Caco-2 (cell line): ENCODE measurements around the gene LRIT1. TPM values are rescaled to one million over a fixed set of nuclear protein-coding genes. Genes with fewer than 3 reads are reported as not detected.

Experiments used
- Bru-seq: library from RNA; stranded (reverse); fragments of 400-500 nt; gene quantifications from one replicate; lab custom pipeline; 2021; lab: Mats Ljungman, UMichigan
- BruChase-seq, 2 experiments: library from RNA; stranded (reverse); fragments of 400-500 nt; gene quantifications; one replicate each; lab custom pipeline; 2021; lab: Mats Ljungman, UMichigan
- BruUV-seq: library from RNA; stranded (reverse); fragments of 400-500 nt; replicated peaks from 2 replicates; lab custom pipeline; 2021; lab: Mats Ljungman, UMichigan
- CTCF ChIA-PET: fragments of 300-600 bp; sonication (Branson Sonifier 250); formaldehyde crosslinking; loops from one replicate; lab custom pipeline; 2022; ENCODE audit warnings: antibody characterized with exemption; lab: Charles Lee
- POLR2A ChIA-PET: fragments of 300-600 bp; sonication (Branson Sonifier 250); formaldehyde crosslinking; loops from one replicate; lab custom pipeline; 2022; ENCODE audit warnings: antibody characterized with exemption; lab: Charles Lee
- DNase-seq, 2 experiments: peaks; one replicate each; pipeline versions ENCODE4 v3.0.0 to v3.0.0-alpha.2; 2020 to 2022
- H3K27me3 ChIP-seq: replicated peaks from 2 replicates; pipeline ENCODE4 v1.6.0; 2011; ENCODE audit warnings: low read length; ENCODE audit not compliant: control insufficient read depth, insufficient read depth
- H3K36me3 ChIP-seq: 2 replicates; pipeline ENCODE4 v1.5.1; 2011; ENCODE audit warnings: low read length; ENCODE audit not compliant: control insufficient read depth, insufficient read depth
- H3K4me1 ChIP-seq: fragments of 250-450 bp; sonication (Bioruptor Pico); 2 replicates; pipeline ENCODE4 v1.5.1; 2020; ENCODE audit warnings: mild to moderate bottlenecking
- H3K4me3 ChIP-seq: 2 replicates; pipeline ENCODE4 v1.5.1; 2011; ENCODE audit warnings: low read depth, mild to moderate bottlenecking, control low read depth, low read length
- H3K9me3 ChIP-seq: fragments of 250-450 bp; sonication (Bioruptor Pico); 2 replicates; pipeline ENCODE4 v1.5.1; 2020; ENCODE audit warnings: mild to moderate bottlenecking, moderate library complexity
- H3K27ac Mint-ChIP-seq: one replicate; pipeline ENCODE4 v1.8.0; 2022; ENCODE audit warnings: mixed read lengths; ENCODE audit not compliant: unreplicated experiment
- H3K27me3 Mint-ChIP-seq: one replicate; pipeline ENCODE4 v1.8.0; 2022; ENCODE audit warnings: mixed read lengths; ENCODE audit not compliant: insufficient read depth, unreplicated experiment
- H3K36me3 Mint-ChIP-seq: one replicate; pipeline ENCODE4 v1.8.0; 2022; ENCODE audit warnings: mild to moderate bottlenecking, mixed read lengths; ENCODE audit not compliant: insufficient read depth, unreplicated experiment
- H3K4me1 Mint-ChIP-seq: one replicate; pipeline ENCODE4 v1.8.0; 2022; ENCODE audit warnings: low read depth, mixed read lengths; ENCODE audit not compliant: unreplicated experiment
- H3K4me3 Mint-ChIP-seq: one replicate; pipeline ENCODE4 v1.8.0; 2022; ENCODE audit warnings: mild to moderate bottlenecking, moderate library complexity, mixed read lengths; ENCODE audit not compliant: unreplicated experiment
- H3K9me3 Mint-ChIP-seq: one replicate; pipeline ENCODE4 v1.8.0; 2022; ENCODE audit warnings: mixed read lengths; ENCODE audit not compliant: unreplicated experiment
- CTCF ChIP-seq, 2 experiments: fragments of 200-600 bp in 1 of 2; IDR thresholded peaks; 1 replicate in 1 of 2; 2 replicates in 1 of 2; pipeline versions ENCODE4 v1.5.1 to v1.8.0; 2011 to 2022; ENCODE audit warnings: antibody characterized with exemption in 1 of 2, control low read depth in 1 of 2, inconsistent platforms in 1 of 2, low read depth in 1 of 2, low read length in 1 of 2, mild to moderate bottlenecking in 1 of 2, moderate library complexity in 1 of 2; ENCODE audit not compliant: insufficient read depth in 1 of 2, severe bottlenecking in 1 of 2, unreplicated experiment in 1 of 2
- intact Hi-C: fragments of 100-400 bp; cut with micrococcal nuclease; formaldehyde crosslinking; loops from one replicate; pipeline ENCODE4 v1.10.0; 2022; ENCODE audit not compliant: unreplicated experiment
- long read RNA-seq: library from polyadenylated mRNA; stranded (forward); transcript quantifications from one replicate; pipeline ENCODE4 v2.0.0, GENCODE V29; 2022
- total RNA-seq: library from RNA; stranded (reverse); gene quantifications from 2 replicates; pipeline ENCODE4 v1.2.3, GENCODE V29; 2022

Gene LRIT1
- not detected in 2 replicates for total RNA-seq
- not detected for Bru-seq, nascent RNA
- BruChase-seq, experiment 1, labeled RNA remaining after a 2-hour chase = not detected
- BruChase-seq, experiment 2, labeled RNA remaining after a 6-hour chase = not detected
- long read RNA-seq = 0 reads

- intact Hi-C loops = no loop called here
- peaks cover 18% of the 10 kb centered on the region for H3K27me3 Mint-ChIP-seq
- ChIA-PET POLR2A (no interaction called here), CTCF (interaction anchor here (0.9 kb wide), 1 partner anchor 24 kb away, joined by 4 read pairs; no protein-coding TSS in a partner anchor)
- H3K4me3 Mint-ChIP-seq = no peak within 1 kb of the TSS
- Histone ChIP-seq H3K27me3 (peaks cover 2% of the 10 kb centered on the region; the same call in 1 of the 2 replicates), H3K9me3 (no peaks in the 10 kb centered on the region), H3K36me3 (no peaks in the 10 kb centered on the region), H3K4me1 (no peaks in the 10 kb centered on the region), H3K4me3 (no peak within 1 kb of the TSS)
- no peak for DNase-seq
- H3K36me3 Mint-ChIP-seq = no peaks in the 10 kb centered on the region
- no peak within 1 kb of the TSS for H3K27ac Mint-ChIP-seq
- no peaks in the 10 kb centered on the region for H3K4me1 Mint-ChIP-seq
- no peaks in the 10 kb centered on the region for H3K9me3 Mint-ChIP-seq
- TF ChIP-seq CTCF (IDR thresholded peaks at IDR 0.05; ENCODE audit: insufficient read depth in 1 of 2, low read depth in 1 of 2, low read length in 1 of 2, severe bottlenecking in 1 of 2, unreplicated experiment in 1 of 2) = no peak
- BruUV-seq = no TSS peak
Observed at GRCh38 chr10:84241185-84241790, at the start of gene LRIT1. Gene LRIT1 (minus strand): TSS chr10:84241546. CDS start chr10:84241439, 107 bp downstream.

- H3K4me3 Mint-ChIP-seq = no peak overlapping the region
Observed at GRCh38 chr10:84290235-84290634, 48.9 kb upstream of the LRIT1 start.

More at GRCh38 chr10:84290235-84290634, 48.9 kb upstream of the LRIT1 start:
- Histone ChIP-seq H3K9me3 (0 out of 2 replicates have a peak, but pooled peaks cover 3% of the 10 kb centered on the region), H3K4me1 (no peaks in the 10 kb centered on the region), H3K4me3 (no peak overlapping the region), H3K27me3 (no peaks in the 10 kb centered on the region), H3K36me3 (no peaks in the 10 kb centered on the region)
- intact Hi-C loops = no loop called here
- ChIA-PET POLR2A (no interaction called here), CTCF (no interaction called here)
- H3K36me3 Mint-ChIP-seq = no peaks in the 10 kb centered on the region
- BruUV-seq = no TSS peak
- H3K4me1 Mint-ChIP-seq = no peaks in the 10 kb centered on the region
- no peak for TF ChIP-seq CTCF (IDR thresholded peaks at IDR 0.05; ENCODE audit: insufficient read depth in 1 of 2, low read depth in 1 of 2, low read length in 1 of 2, severe bottlenecking in 1 of 2, unreplicated experiment in 1 of 2)
- no peak overlapping the region for H3K27ac Mint-ChIP-seq
- no peaks in the 10 kb centered on the region for H3K9me3 Mint-ChIP-seq
- H3K27me3 Mint-ChIP-seq = no peaks in the 10 kb centered on the region
- DNase-seq = no peak
